HT-29 (cell line): ENCODE data around the gene MAP4K1. TPM values are rescaled to one million over a fixed set of nuclear protein-coding genes. Genes with fewer than 3 reads are reported as not detected.
A peak's percentile ranks its signal among the peaks of the same experiment; 100 is the strongest.
"Not testable (repeated sequence)": the region's sequence is repeated elsewhere in the genome, so short reads cannot be mapped to it uniquely, and the experiment has no call there.

ENCODE experiments used
- DNase-seq: peaks from one replicate; pipeline ENCODE4 v3.0.0-alpha.2; 2015; ENCODE audit warnings: low spot score
- total RNA-seq: library from RNA; depleted of rRNA; stranded (reverse); fragments of >200 nt; shearing (Covaris generic); gene quantifications from 2 replicates; pipeline ENCODE4 v1.2.3, GENCODE V29; 2014

Gene MAP4K1
- total RNA-seq, 1 experiment from 2014 or later, result 0.36 TPM

- no peak for DNase-seq
These were observed 11.8 kb upstream of the MAP4K1 start for GRCh38 chr19:38629568-38629967.

GRCh38 chr19:38626401-38626800 lies 8.6 kb upstream of the MAP4K1 start:
- DNase-seq, result no peak

GRCh38 chr19:38624822-38625221 lies 7.1 kb upstream of the MAP4K1 start:
- no peak for DNase-seq

GRCh38 chr19:38619361-38620174 lies 1.8 kb upstream of the MAP4K1 start:
- no peak for DNase-seq

- peak; percentile 100 for DNase-seq
These were observed 1.0 kb upstream of the MAP4K1 start, which contains the start of gene EIF3K for GRCh38 chr19:38618590-38619360. TSS of gene EIF3K (plus strand) at chr19:38619188. CDS start at chr19:38619269, 81 bp downstream.

- no peak for DNase-seq
These were observed 430 bp downstream of the MAP4K1 start for GRCh38 chr19:38617283-38617763.

- no peak for DNase-seq
These were observed 1.5 kb downstream of the MAP4K1 start for GRCh38 chr19:38616265-38616664.

- DNase-seq, result no peak
These were observed 2.7 kb downstream of the MAP4K1 start for GRCh38 chr19:38615007-38615581.

- no peak for DNase-seq
These were observed 3.5 kb downstream of the MAP4K1 start for GRCh38 chr19:38614289-38614688.

GRCh38 chr19:38606131-38606530 lies 11.6 kb downstream of the MAP4K1 start:
- DNase-seq, result no peak

- DNase-seq, result not testable (repeated sequence)
These were observed 14.9 kb downstream of the MAP4K1 start for GRCh38 chr19:38602856-38603255.

GRCh38 chr19:38599722-38600121 lies 18.0 kb downstream of the MAP4K1 start:
- no peak for DNase-seq

- no peak for DNase-seq
These were observed 20.7 kb downstream of the MAP4K1 start for GRCh38 chr19:38597075-38597474.

- peak; percentile 62 for DNase-seq
These were observed 21.4 kb downstream of the MAP4K1 start for GRCh38 chr19:38596057-38596981.

GRCh38 chr19:38592940-38593339 lies 24.8 kb downstream of the MAP4K1 start:
- peak; percentile 38 for DNase-seq

GRCh38 chr19:38588041-38588440 lies 29.7 kb downstream of the MAP4K1 start:
- DNase-seq, result no peak

- DNase-seq, result no peak
These were observed 30.2 kb downstream of the MAP4K1 start for GRCh38 chr19:38587562-38587961.

GRCh38 chr19:38583985-38584305 lies 33.8 kb downstream of the MAP4K1 start:
- DNase-seq, result no peak

GRCh38 chr19:38583219-38583984 lies 34.4 kb downstream of the MAP4K1 start:
- no peak for DNase-seq

- no peak for DNase-seq
These were observed 37.7 kb downstream of the MAP4K1 start for GRCh38 chr19:38580080-38580479.
